Stimulated activated CD8-positive, alpha-beta memory T cell treated with anti-CD3 and anti-CD28 coated beads, Interleukin-15, amount 100 ng/mL, for 1 hour (primary cell): Measurements from ENCODE around the gene LDHAL6B.

Source experiments
- DNase-seq: peaks from one replicate; pipeline ENCODE4 v3.0.0-alpha.2; 2020; ENCODE audit warnings: low read depth

LDHAL6B gene

DNA sequence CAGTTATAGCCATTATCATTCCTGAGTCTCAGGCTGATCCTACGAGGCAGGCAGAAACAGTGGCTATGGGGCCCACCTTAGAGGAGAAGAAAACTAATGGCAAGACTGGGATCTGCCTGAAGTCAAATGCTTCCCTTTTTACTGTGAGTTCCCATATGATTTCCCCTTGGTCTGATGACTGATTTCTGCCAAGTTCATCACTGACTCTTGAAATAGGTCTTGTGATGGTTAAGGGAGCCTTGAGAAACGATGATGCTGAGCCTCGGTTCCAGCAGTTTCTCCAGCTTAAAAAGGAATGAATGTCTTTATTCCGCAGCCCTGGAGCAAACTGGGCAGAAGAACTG, 29.4 kb upstream of the LDHAL6B start:
- DNase-seq = no peak

DNA sequence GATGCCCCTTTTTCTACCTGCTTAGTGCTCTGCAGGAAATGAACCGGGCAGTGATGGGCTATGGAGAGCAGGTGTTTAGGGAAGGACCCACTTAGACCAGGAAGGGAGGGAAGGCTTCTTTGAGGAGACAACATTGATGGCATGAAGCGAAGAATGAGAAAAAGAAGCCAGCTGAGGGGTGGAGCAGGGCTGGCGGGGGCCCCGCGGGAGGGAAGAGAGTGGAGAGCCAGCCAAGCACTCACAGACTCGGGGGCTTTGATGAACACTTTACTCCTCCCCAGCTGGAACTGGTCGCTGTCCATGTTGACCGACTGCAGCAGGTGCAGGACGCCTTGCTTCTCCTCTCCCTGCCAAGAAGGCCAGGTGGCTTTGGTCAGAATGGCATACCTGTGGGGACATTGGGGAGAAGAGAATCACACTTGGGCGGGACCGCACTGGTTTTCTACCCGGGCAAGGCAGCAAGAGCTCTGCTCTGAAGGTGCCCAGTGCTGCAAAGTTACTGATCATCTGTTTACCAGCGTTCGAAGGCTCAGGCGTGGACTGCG, 28.4 kb upstream of the LDHAL6B start:
- DNase-seq = no peak

DNA sequence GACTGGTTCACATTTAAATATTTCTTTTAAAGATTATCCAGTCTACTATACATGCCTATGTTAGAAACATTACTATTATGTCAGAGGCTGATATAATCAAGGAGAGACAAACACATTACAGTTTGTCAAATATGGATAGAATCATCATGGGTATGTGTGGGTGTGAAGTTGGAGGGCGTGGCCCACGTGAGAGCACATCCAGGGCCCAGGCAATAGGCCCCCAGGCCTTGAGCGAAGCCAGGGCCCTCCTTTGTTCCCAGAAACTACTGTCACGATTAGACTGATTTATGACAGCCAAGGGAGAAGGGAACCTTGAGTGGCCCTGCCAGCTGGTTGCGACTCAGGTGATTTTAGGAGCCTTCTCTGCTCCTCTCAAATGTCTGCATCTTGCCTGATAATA, 26.9 kb upstream of the LDHAL6B start:
- DNase-seq = no peak

DNA sequence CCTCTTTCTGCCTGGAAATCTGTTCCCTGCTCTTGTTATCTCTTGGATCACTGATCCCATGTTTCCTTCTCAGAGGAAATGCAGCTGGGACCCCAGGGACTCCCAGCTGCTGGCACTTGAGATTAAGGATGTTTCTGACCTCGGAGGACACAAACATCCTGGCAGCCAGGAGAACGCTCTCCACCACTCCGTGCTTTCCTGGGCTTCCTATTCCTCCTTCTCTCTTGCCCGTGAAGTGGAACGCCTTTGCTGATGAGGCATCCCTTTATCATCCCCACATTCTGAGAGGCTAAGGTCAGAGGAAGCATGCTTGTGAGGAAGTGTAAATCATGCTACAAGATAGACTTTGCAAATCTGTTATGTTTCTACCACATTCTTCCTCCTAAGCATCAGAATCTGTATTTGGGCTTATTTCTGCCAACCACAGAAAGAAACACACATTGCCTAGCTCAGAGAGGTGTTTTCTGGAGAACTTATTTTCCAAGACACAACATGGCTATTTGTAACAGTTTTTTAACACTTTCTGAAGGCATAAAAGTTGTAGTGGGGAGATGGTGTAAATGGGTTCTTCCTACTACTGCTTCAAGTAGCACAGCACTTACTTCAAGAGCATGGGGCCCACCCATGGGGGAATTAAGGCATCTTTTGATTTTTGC, 25.6 kb upstream of the LDHAL6B start:
- no peak for DNase-seq

DNA sequence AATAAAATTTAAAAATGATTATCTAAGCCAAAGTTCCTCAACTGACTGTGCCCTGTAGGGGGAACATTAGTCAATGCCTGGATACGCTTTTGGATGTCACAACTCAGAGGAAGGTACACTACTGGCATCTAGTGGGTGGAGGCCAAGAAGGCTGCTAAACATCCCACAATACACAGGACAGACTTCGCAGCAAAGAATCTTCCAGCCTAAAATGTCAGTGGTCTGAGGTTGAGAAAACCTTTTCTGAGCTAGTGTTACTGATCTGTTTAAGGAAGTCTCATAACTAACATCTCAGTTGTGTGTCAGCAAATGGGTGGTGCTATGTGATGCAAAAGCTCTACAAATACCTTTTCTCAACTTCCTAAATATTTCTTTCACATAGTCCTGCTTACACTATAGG, 20.9 kb upstream of the LDHAL6B start:
- DNase-seq = no peak

DNA sequence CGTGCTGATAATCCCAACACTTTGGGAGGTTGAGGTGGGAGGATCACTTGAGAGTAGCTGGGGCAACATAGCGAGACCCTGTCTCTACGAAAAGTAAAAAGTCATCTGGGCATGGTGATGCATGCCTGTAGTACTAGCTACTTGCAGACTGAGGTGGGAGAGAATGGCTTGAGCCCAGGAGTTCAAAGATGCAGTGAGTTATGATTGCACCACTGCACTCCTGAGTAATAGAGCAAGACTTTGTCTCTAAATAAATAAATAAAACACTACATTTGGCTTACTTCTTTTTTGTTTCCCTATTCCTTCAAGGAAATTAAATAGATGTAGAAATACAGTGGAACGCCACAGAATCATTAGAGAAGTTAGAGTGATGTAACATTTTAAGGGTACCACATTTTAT, 20.1 kb upstream of the LDHAL6B start:
- DNase-seq = no peak

DNA sequence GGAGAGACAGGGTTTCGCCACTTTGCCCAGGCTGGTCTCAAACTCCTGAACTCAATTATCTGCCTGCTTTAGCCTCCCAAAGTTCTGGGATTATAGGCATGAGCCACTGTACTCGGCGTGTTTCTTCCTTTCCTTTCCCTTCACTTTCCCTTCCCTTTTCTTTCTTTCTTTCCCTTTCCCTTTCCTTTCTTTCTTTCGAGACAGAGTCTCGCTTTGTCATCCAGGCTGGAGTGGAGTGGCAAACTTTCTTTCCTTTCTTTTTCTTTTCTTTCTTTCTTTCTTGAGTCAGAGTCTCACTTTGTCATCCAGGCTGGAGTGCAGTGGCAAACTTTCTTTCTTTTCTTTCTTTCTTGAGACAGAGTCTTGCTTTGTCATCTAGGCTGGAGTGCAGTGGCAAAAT, 17.4 kb upstream of the LDHAL6B start:
- DNase-seq = no peak

DNA sequence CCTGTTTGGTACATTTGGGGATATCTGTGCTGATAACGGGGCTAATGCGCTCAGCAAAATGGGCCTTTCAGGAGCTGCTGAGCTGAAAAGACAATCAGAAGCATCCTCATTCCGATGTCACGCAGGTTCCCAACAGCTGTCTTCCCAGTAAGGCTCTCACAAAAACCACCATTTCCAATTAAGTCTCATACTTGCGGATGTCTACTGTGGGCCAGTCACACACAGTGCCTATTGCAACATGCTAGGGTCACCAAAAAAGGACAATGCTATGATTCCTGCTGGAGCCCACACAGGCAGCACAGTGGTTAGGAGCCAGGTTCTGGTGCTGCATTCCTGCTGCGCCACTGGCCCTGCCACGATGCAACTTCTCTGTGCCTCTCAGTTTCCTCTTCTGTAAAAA, 16.4 kb upstream of the LDHAL6B start:
- no peak for DNase-seq

DNA sequence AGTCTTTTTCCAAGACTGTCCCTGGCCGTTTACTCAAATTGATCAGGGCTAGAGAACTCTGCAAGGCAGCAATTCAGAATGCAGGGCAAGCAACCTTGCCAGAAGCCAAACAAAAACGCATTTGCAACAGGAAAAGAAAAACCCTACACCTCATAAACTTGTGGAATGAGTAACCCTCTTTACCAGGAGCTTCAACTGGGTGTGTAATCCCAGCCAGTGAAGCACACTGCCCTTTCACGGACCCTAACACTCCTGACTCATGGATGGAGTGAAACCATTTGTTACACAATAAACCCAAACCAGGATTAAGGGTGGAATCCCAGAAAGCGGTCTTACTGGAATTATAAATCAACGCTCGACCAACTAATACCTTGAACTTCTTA, 14.8 kb upstream of the LDHAL6B start:
- DNase-seq = no peak

DNA sequence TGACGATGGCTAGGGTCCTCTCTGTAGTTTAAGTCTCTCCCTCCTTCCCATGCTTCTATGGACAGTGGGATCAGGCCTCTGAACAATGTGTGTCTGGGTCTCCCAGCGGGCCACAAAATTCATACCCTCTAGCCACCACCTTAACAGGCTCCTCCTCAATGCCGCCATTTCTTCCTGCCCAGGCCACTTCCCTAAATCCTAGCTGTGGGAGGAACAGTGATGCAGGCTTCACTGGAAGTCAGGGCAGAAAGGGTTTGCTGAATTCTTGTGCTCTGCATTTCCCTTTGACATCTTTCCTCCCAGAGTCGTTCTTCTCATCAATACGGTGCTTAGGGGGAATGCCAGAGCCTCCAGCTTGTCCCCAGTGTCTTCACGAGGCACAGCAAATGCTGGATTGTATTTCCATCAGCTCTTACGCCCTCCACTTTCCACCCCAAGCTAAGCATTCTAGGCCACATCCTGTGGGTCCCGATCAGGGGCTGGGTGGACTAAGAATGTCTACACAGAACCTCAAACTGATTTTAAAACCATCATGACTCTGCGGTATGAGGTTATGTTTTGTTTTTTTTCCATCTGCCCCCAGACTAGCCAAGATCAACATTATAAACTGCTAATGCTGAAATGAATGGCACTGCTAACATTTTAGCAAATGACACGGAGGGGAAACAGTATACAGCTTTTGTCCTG, 11.9 kb upstream of the LDHAL6B start:
- no peak for DNase-seq

DNA sequence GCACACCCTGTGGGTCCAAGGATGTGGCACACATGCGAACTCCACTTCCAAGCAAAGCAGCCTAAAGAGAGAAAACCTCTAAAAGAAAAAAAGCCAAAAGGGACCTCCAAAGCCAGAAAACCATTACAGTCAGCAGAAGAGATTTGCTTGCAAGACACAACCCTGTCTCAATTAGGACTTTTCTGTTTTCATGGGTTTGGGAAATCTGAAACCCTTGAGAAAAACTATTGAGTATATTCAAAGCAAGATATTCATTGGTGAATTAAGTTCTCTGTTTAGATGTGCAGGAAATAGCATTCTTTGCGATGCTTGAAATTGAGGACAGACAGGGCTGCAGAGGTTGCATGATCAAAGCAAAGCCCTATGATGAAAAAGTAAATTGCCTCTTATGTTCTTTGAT, 10.2 kb upstream of the LDHAL6B start:
- DNase-seq = no peak

DNA sequence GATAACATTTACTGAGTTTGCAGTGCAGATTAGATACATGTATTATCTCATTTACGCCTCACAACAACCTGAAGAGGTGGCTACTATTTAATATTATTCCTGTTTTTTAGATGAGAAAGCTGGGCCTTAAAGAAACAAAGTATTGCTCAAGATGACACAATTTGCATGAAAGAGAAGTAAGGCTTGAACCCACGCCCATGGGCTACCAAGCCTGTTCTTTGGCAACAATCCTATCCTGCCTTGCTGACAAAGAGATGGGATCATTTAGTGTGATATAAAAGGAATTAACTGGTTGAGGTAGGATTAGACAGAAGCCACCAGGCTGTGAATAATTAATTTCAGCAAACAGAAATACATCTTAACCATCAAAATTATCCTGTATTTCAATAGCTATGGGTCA, 9.2 kb upstream of the LDHAL6B start:
- no peak for DNase-seq

DNA sequence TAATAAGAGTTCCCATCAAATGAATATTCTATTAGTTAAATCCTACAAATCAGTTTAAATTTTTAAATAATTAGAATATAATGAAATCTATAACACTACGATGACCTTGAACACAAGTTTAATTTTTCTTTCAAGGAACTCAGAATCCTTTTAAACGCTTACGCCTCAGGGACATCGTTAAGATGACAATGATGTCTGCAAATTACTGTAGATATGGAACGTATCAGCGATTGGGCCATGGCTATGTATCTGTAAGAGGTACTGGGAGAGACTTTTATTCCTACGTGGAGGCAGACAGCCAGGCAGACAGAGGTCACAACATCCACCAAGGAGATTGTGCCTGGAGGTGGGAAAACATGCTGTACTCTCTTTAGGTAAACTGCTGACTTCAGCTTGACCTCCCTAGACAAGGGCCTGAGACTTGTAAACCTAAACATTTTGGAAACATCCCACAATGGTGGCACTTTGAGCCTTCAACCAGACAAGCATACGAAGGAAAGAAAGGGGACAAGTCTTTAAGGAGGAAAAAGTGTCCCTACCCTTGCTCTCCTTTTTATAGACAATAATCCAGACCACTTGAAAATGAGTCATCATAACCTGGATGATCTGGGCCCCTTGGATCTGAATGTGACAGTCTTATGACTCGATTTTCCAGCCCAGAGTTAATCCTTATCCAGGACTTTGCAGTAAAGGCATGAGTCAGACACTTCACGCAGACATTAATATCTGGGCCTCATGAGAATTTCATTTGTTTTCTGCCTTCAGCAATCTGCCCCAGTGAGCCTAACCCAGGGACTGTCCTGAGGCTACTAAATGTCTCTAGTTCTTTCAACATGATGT, 6.8 kb upstream of the LDHAL6B start:
- no peak for DNase-seq

DNA sequence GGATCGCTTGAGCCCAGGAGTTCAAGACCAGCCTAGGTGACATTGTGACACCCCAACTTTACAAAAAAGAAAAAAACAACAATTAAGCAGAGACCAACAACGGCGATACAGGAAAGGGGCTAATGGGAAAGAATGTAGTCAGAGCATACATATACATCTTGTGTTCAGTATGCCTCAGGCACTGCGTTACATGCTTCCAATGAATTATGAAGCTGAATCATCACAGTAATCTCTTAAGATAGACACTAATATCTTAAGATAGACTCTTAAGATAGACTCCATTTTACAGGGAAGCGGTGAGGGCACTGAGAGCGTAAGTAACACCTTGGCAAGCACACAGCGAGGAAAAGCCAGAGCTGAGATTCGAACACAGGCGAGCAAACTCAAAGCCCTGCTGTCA, 6.1 kb upstream of the LDHAL6B start:
- DNase-seq = no peak

DNA sequence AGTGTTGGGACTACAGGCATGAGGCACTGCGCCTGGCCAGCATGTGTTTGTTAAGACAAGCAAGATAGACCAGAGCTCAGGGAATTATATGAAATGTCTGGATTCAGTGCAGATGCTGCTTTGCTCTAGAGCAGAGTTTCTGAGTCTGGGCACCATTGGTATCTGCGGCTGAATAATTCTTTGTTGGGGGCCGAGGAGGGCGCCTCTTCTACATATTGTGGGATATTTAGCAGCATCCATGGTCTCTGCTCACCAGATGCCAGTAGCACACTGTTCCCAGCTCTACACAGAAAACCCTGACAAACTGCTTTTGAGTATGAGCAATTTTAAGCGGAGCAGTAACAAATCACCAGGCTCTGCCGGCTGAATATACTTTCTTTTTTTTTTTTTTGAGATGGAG, 3.6 kb upstream of the LDHAL6B start:
- DNase-seq = no peak

DNA sequence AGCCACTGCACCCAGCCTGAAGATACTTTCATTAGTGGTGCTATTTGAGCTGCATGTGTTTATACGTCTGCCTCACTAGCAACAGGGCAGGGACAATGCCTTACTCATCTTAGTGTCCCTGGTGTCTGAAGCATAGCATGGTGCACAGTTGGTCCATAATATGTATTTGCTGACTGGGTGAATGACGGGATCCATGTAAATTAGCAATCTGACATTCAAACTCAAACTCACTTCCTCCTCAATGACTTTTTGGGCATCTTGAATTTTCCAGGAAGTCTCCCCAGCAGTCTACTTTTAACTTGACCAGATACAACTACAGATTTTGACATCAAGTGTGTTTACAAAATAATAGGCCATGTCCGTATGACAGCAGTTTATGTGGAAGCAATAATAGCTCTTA, 3.0 kb upstream of the LDHAL6B start:
- DNase-seq = no peak

DNA sequence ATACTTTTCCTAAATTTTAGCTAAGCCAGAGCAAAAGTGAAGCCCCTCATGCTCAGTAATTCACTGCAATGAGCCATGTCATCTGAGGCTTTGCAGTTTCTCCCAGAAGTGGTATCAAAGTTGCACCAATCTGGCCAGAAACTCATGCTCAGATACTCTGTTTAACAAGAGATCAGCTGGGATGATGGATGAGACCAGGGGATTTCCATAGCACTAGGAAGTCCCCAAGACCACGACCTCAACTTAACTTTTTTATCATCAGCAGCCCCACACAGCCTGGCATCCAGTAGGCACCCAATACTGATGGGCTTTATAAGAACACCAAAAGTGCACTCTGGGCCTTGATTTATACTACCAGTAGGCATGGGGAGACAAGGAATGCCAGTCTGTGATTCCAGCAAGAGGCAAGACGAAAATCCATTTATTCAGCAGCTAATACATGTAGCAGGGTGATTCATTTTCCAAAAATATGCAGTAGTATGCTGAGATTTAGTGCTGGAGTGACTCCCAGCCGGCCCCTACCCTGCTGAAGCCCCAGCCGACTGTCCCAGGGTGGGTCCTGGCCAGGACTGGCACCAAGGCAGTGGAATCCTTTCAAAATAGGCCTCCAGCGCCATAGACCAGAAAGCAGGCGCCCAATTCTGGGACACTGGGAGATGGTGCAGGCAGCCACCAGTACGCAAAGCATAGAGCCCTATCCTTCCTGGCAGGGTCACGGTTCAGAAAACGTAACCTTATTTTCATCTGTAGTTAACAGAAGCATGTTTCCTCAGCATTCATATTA, 612 bp upstream of the LDHAL6B start:
- no peak for DNase-seq

DNA sequence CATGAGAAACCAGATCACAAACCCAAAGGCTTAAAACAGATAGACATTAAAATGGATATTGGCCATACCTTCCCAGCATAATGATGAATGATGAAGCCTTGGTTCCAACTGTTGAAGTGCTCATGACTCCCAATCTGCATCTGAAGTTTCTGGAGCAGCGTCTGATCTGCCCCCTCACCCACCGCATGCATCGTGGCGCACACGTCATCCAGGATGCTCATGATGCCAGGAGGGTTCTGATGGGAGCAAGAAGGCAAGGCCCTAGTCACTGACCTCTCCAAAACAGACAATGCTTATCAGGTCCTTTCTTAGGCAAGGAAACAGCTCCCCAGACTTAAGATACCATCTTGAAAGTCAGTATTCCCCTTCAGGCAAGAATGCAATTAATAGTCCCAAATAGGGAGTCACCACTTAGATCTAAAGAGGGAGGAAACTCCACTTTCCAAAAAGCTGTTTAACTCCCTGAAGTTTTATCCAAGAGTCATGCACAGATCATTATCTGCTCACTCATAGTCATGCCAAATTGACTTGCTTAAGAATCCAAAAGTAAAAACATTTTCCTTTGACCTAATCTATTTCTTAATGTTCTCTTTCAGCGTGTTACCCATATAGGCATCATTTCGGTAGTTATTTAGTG, 2.1 kb downstream of the LDHAL6B start:
- DNase-seq = no peak

DNA sequence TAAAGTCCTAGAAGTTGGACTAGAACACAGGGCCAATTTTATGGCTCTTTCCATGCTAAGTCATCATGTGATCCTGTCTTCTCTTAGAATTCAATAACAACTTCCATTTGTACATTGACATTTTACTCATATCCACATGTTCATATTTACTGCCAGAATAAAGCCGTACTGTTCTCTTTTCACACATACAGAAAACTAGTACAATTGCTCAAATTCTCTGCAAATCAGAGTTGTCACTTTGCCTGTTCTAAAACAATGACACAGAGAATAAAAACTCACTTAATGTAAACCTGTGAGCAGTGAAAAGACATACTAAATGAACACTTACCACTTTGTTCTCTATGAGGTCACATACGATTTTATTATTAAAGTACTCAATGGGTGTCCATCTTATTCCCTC, 3.5 kb downstream of the LDHAL6B start:
- no peak for DNase-seq

DNA sequence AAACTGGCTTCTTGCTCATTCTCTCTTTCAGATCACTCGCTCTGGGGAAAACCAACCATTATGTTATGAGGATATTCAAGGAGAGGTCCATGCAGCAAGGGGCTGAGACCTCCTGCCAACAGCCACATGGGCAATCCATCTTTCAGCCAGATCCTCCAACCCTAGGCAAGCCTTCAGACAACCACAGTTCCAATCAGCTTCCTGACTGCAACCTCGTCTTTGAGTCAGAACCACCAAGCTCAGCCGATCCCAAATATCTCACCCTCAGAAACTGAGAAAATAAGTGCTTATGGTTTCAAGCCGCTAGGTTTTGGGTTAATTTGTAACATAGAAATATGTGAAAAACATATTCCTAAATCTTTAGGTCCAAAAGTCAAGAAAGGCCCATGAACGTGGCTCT, 10.3 kb downstream of the LDHAL6B start:
- no peak for DNase-seq

DNA sequence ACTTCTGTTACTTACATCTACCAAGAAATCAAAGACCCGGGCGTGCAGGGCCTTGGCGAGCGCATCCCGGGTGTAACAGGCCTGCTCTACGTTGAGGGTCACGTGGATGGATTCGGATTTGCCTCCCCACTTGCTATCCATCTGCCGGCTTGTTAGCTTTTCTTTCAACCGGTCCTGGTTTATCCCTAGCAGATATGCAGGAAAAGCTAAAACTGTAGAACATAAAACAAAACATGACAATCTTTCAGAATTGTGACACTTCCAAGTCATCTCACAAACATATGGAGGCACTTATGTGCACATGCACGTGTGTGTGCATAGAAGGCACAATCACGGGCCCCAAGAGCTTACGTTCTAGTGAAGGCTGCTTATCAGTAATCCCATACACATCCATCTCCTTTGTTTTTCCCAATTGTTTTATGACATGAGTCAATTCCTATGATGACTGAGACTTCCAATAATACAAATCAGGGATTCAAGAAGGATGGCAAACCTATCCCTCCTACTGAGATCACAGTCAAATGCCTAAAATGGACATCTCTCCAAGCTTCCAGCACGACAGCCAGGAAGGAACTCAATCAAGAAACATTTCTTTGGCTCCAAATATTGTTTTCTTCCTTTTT, 11.3 kb downstream of the LDHAL6B start:
- DNase-seq = no peak
